GM19328 (cell line): ENCODE data around the gene TXK.
"Not testable (repeated sequence)": the region's sequence is repeated elsewhere in the genome, so short reads cannot be mapped to it uniquely, and the experiment has no call there.

Experiments used
- ATAC-seq: cut with Tn5 transposase; IDR thresholded peaks from one replicate; pipeline ENCODE4 v1.9.1; 2021; ENCODE audit warnings: mild to moderate bottlenecking, moderate library complexity; ENCODE audit not compliant: unreplicated experiment

TXK gene

GRCh38 chr4:48134081-48134480, at the start of gene TXK:
Gene TXK (minus strand): TSS chr4:48134250. CDS start chr4:48134170, 80 bp downstream.
- no peak for ATAC-seq

- ATAC-seq = no peak
Measured at GRCh38 chr4:48180234-48180633, 46.2 kb upstream of the TXK start.

DNA sequence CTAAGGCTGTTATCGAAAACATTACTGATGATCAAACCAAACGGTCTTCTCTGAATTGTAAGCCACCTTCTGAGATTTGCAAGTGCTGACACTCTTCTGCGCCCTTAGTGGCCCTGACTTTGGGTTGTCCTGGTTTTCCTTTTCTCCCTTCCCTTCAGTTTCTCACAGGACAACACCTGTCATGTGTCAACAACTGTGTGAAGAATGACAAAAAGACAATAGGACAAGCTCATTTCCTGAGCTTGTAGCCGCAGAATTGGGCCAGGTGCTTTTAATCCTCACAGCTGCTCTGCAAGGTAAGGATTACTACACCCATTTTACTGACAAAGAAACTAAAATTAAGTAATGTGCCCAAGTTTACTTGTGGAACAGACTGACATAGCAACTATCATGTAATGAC, 44.9 kb upstream of the TXK start:
- ATAC-seq = no peak

DNA sequence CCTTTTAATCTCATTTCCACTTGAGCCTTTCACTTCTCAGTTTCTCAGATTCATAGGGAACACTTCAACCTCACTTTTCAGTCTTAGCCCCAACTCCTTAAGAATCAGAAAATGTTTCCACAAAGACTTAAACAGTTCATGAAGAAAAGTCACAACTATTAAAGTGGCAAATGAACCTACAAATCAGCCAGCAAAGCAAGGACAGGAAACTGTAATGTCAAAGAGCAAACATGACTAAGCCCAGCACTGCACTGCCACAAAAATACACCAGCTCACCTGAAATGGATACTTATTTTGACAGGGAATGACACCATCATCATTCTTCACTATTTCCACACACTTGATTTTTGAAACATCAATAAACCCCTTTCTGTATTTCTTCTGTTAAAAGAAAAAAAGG, 41.8 kb upstream of the TXK start:
- ATAC-seq = no peak

- no peak for ATAC-seq
Measured at GRCh38 chr4:48175328-48175727, 41.3 kb upstream of the TXK start.

DNA sequence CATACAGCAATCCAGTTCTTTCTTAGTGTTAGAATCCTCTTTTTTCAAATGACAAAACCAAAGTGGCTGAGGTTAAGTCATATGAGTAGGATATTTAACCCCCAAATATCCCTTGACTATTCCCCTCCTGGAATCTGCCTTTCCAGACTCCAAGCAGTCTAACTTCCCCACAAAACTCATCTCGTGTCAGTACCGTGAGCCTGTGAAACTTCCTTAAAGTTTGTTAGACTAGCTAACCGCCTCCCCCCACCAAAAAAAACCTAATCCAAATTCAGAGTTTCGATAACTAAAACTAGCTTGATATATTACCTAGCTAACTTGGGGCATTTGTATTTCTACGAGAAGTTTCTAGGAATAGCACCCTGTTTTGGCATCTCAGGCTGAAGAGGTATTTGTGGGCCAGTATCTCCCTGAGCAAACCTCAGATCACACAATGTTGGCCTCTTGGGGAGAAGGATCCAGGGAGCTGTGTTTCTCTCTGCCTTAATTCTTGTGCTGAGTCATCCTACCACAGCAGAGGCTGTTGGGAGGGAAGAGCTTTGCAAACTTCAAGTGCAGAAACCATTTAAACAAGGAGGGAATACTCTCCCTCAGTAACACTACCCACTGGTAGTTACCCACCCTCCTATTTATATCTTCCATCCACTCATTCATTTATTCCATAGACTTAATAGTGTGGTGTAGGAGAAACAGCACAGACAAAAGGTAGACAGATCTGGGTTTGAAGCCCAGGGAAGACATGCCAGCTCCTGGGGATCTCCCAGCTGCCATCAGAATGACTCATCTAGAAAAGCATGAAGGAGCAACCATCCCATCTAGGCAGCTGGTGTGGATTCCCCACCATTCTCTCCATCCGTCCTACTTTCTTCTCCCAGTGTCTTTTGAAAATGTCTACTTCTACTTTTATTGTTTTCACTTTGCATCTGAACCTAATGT, 39.3 kb upstream of the TXK start:
- ATAC-seq = peak; percentile 62

DNA sequence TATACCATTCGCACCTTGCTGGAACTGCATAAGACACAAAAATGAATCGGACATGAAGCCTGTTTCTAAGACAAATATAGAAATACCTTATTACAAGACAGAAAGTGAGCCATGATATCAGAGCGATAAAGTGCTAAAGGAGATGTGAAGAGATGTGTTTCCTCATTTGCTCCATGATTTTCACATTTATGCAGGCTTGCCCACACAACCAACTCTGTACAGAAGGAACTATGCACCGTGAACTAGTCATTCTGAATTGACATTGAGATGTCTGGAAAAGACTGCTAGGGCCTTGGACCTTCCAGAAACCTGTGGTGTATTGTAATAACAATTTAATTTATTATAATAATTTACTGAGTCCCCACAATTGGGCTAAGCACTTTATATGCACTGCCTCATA, 38.6 kb upstream of the TXK start:
- ATAC-seq = no peak

DNA sequence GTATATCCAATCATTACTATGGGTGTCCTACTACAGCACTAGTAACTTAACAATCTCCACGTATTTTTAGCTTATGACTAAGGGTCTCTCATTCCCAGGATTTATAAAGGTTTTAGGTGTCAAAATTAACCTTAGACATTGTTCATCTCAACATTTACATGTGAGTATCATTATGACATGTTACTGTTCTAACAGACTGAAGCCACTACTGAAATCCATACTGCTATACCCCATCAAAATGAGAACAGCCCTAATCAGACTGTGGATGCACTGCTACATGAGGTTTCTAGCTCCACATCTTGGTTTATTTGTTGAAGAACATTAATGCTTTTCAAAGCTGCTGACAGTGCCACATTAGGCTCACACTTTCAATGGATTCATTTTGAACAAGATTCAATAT, 35.6 kb upstream of the TXK start:
- no peak for ATAC-seq

- ATAC-seq = no peak
Measured at GRCh38 chr4:48167538-48168263, 33.7 kb upstream of the TXK start.

DNA sequence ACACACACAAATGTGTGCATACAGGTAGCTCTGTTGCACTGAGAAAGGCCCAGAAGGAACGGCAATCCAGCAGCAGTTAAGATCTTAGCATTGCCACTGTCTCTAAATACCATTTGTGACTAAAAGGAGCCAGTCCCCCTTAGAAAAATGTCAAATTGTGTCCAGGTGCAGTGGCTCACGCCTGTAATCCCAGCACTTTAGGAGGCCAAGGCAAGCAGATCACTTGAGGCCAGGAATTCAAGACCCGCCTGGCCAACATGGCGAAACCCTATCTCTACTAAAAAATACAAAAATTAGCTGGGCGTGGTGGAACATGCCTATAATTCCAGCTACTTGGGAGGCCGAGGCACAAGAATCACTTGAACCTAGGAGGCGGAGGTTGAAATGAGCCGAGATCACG, 30.5 kb upstream of the TXK start:
- not testable (repeated sequence) for ATAC-seq

- ATAC-seq = no peak
Measured at GRCh38 chr4:48163746-48164145, 29.7 kb upstream of the TXK start.

GRCh38 chr4:48162162-48162561, 28.1 kb upstream of the TXK start:
- ATAC-seq = no peak

- ATAC-seq = no peak
Measured at GRCh38 chr4:48157271-48157670, 23.2 kb upstream of the TXK start.

DNA sequence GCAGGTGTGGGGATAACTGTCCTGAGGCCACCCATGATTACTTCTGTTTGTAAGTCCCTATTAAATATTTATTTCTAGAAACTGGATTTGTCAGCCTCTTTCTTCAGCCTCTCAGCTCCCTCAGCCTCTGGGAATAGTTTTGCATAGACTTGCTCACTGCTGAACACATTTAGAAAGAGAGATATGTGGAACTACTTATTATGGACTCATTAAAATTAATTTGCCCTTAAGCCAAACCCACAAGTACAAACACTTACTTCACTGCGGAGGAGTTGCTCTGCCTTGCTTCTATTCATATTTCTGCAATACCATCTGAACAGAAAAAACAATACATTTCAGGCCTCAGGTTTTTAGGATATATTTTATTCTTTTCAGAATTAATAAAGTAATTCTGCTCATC, 22.4 kb upstream of the TXK start:
- no peak for ATAC-seq

GRCh38 chr4:48153791-48154550, 19.9 kb upstream of the TXK start:
- no peak for ATAC-seq

DNA sequence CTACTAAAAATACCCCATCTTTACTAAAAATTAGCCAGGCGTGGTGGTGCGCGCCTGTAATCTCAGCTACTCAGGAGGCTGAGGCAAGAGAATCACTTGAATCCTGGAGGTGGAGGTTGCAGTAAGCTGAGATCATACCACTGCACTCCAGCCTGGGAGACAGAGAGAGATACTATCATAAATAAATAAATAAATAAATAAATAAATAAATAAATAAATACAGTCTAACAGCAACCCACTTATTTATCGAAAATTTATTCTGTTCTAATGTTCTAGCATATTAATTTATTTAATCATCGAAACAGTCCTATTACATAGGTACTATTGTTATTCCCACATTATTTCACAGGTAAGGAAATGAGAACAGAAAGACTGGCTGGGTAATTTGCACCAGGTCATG, 18.2 kb upstream of the TXK start:
- ATAC-seq = no peak

GRCh38 chr4:48149827-48150370, 15.8 kb upstream of the TXK start:
- ATAC-seq = no peak

DNA sequence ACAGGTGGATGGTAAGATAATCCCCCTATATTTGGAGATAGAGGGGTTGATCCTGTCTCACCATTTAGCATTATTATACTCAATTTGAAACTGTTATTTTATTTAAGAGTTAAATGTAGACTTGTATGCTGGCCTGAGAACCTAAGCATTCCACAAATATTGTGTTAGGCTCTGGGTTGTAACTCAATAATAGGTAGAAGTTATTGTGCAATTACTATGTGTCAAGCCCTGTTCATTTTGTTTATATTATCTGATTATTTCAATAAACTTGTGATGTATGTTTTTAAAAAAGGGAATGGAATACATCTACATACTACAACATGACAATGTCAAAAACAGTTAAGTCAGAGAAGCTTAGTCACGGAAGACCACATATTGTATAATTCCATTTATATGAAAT, 13.6 kb upstream of the TXK start:
- no peak for ATAC-seq

DNA sequence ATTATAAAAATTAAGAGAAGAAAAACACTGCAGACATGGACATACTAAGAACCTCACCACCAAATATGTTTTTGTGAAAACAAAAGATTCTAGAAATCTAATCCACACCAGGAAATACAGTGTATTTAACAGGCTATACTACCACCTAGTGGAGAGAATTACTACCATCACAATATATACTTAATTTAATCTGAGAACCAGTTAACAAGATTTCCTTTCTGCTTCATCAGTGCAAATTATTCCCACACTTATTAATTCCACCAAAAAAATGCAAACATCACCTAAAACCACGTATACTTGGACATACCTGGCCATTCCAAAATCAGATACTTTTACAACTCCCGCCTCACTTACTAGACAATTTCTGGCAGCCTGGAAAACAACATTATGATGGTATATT, 7.0 kb upstream of the TXK start:
- no peak for ATAC-seq

- ATAC-seq = no peak
Measured at GRCh38 chr4:48139691-48140090, 5.6 kb upstream of the TXK start.

- no peak for ATAC-seq
Measured at GRCh38 chr4:48138936-48139335, 4.9 kb upstream of the TXK start.
